Pancreas (tissue), 10 donors: ENCODE data around the gene RALY. TPM values are rescaled to one million over a fixed set of nuclear protein-coding genes. Genes with fewer than 3 reads are reported as not detected.

Source experiments
- ATAC-seq, 4 donors: fragments of 200-7000 bp; cut with Tn5 transposase; one replicate each; pipeline versions ENCODE4 v1.8.0 to v1.9.1; 2020; ENCODE audit warnings: mild to moderate bottlenecking in 4 of 4, moderate library complexity in 4 of 4
- DNase-seq, 6 donors: peaks; one replicate each; pipeline ENCODE4 v3.0.0-alpha.2; 2020
- FAIRE-seq: peaks from 2 replicates; lab custom pipeline; 2012; peaks lifted over from hg19 to GRCh38; lab: Jason Lieb, UNC
- H3K27ac ChIP-seq, 4 donors: fragments of 200-600 bp; sonication (generic); 1 replicate in 3 of 4; 2 replicates in 1 of 4; pipeline versions ENCODE4 v1.5.0 to v1.8.0; 2020
- H3K27me3 ChIP-seq, 4 donors: fragments of 200-600 bp; one replicate each; pipeline ENCODE4 v1.8.0; 2021
- H3K36me3 ChIP-seq, 3 donors: fragments of 200-600 bp; sonication (generic) in 1 of 3; one replicate each; pipeline versions ENCODE4 v1.5.0 to v1.8.0; 2020 to 2021
- H3K4me1 ChIP-seq, 3 donors: fragments of 200-600 bp; one replicate each; pipeline ENCODE4 v1.8.0; 2021
- H3K4me3 ChIP-seq, 4 donors: fragments of 200-600 bp; sonication (generic) in 2 of 4; one replicate each; pipeline versions ENCODE4 v1.5.0 to v1.8.0; 2020 to 2021
- H3K9me3 ChIP-seq, 4 donors: fragments of 200-600 bp; one replicate each; pipeline ENCODE4 v1.8.0; 2021
- WGBS, 2 donors: extraction: QIAGEN DNeasy Blood & Tissue Kit; methylation state at CpG; one replicate each; pipeline ENCODE4 v1.1.7; 2013; 5-methylcytosine and 5-hydroxymethylcytosine counted together
- intact Hi-C, 3 donors: fragments of 100-400 bp; cut with DNase I; formaldehyde crosslinking; loops; one replicate each; pipeline versions ENCODE4 v1.11.1 to v1.14.2; 2022
- polyA plus RNA-seq, 2 donors: library from polyadenylated mRNA; stranded (reverse); fragments of 200-250 nt; gene quantifications; one replicate each; pipeline ENCODE4 v1.2.3, GENCODE V29; 2013
- total RNA-seq, 6 donors: library from RNA; stranded (reverse); fragmentation: NEBNext Ultra II Directional in 4 of 6; extraction: Animal tissue kit (Norgen Biotek cat#: 25700) in 4 of 6; gene quantifications; one replicate each; pipeline versions ENCODE4 v1.2.1 to v1.2.4, GENCODE V29; 2021 to 2023
- TF ChIP-seq, protein P1 (sequence below), 4 donors: fragments of 200-600 bp; sonication (generic) in 3 of 4; IDR thresholded peaks; one replicate each; pipeline versions ENCODE4 v1.5.0 to v1.8.0; 2021; ENCODE audit warnings: antibody characterized with exemption in 4 of 4
- donor health status: healthy with polysubstance abuse.
- donor health status: DM: no; HTN: no; CAD: no; lungs with moderate emphysema.
- donor health status: DM: no; HTN: no; CAD: no.
- donor health status: control.
- donor health status: control.
- donor health status: Bipolar disorder and iron deficiency.
- donor health status: DM: yes; HTN: yes; CAD: no.
- donor health status: DM: no; HTN: no; CAD: no.
- donor health status: DM: no; HTN: no; CAD: no.
- donor health status: DM: yes; HTN: yes; CAD: no.

Gene RALY
- total and polyA plus RNA-seq, 8 donors = 30.0 to 60.4 (median 44.3) TPM

DNA sequence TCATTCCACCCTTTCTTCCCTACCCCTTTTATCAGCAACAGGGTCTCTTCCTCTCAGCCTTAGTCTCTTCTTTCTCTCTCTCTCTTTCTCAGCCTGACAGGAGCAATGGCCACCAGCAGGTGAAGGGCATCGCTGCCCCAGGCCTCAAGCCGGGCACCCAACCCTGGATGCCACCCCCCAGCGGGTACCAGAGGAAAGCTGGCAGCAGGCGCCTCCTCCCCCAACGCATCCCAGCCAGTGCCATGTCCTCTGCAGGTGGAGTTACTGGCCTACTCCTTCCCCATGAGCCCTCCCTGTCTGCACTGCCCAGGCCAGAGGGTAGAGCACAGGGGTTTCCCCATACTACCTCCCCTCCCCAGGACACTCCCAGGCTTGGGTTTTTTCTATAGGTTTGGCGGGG lies 86.1 kb downstream of the RALY start:
- intact Hi-C loops = loop anchor here in 2 of 3 donors (10.0 kb wide), 2 partner anchors 215 to 225 kb away; no protein-coding TSS in a partner anchor
- H3K4me3 ChIP-seq = no peak overlapping the region
- H3K36me3 ChIP-seq = peaks cover 0 to 9% (median 3%) of the 10 kb centered on the region in 3 donors
- H3K27me3 ChIP-seq = no peaks in the 10 kb centered on the region
- FAIRE-seq (no peak), DNase-seq (no peak), ATAC-seq (no peak)
- 96 to 97% methylated on average over 6 of the region's 6 CpGs for WGBS, 2 donors
- TF ChIP-seq, protein P1, sequence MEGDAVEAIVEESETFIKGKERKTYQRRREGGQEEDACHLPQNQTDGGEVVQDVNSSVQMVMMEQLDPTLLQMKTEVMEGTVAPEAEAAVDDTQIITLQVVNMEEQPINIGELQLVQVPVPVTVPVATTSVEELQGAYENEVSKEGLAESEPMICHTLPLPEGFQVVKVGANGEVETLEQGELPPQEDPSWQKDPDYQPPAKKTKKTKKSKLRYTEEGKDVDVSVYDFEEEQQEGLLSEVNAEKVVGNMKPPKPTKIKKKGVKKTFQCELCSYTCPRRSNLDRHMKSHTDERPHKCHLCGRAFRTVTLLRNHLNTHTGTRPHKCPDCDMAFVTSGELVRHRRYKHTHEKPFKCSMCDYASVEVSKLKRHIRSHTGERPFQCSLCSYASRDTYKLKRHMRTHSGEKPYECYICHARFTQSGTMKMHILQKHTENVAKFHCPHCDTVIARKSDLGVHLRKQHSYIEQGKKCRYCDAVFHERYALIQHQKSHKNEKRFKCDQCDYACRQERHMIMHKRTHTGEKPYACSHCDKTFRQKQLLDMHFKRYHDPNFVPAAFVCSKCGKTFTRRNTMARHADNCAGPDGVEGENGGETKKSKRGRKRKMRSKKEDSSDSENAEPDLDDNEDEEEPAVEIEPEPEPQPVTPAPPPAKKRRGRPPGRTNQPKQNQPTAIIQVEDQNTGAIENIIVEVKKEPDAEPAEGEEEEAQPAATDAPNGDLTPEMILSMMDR (IDR thresholded peaks at IDR 0.05) = no peak
- H3K9me3 ChIP-seq = no peaks in the 10 kb centered on the region
- H3K27ac ChIP-seq = no peak overlapping the region
- H3K4me1 ChIP-seq = peaks cover 0 to 8% (median 0%) of the 10 kb centered on the region in 3 donors

DNA sequence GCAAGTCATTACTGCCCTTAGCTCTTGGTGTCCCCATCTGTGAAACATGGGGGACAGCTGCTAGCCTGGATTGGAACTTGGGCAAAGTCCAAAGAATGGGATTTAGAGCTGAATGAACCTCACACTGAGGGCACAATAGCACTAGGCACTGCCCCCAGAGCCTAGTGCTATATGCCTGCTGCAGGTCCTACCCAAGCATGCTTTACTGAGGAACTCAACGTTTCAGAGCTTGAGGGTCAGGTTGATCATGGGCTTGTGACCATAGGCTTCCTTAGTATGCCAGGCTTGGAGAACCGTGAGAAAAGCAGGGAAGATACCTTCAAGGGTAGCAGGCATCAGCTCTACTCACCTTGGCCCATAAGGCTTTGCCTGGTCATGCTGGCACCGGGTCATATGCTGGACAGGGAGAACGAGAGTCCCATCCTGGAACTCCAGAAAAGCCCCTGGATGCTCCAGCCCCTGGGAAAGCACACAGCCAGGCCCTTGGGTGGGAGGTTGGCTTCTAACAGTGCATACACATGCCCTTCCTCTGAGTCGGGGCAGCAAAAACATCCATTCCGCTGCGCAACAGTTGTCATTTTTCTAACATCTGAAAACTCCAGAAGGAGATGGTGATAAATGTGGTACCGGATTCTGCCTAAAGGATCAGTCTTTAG lies 88.6 kb downstream of the RALY start:
- Histone ChIP-seq H3K4me1 (peaks cover 0 to 8% (median 0%) of the 10 kb centered on the region in 3 donors), H3K36me3 (peaks cover 0 to 9% (median 0%) of the 10 kb centered on the region in 3 donors), H3K9me3 (no peaks in the 10 kb centered on the region), H3K27me3 (no peaks in the 10 kb centered on the region), H3K27ac (no peak overlapping the region), H3K4me3 (no peak overlapping the region)
- FAIRE-seq (no peak), DNase-seq (no peak), ATAC-seq (no peak)
- WGBS, 2 donors = 88 to 91% methylated on average over 8 of the region's 8 CpGs
- intact Hi-C loops = no loop called here
- TF ChIP-seq, protein P1 (IDR thresholded peaks at IDR 0.05) = no peak

DNA sequence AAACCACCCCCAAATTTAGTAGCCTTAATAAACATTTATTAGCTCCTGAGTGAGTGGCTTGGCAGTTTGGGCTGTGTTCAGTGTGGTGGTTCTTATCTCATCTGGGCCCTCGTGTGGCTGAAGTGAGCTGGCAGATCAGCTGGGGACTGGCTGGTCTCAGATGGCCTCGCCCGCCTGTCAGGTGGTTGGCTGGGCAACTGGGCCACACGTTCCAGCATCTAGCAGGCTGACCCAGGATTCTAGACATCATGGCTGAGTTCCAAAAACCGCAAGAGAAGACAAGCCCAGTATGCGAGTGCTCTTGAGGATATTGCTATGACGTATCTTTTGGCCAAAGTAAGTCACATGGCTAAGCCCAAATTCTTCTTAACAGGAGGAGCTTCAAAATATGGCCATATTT lies 89.4 kb downstream of the RALY start:
- intact Hi-C loops = no loop called here
- Histone ChIP-seq H3K4me3 (no peak overlapping the region), H3K9me3 (no peaks in the 10 kb centered on the region), H3K27me3 (no peaks in the 10 kb centered on the region), H3K36me3 (peaks cover 0 to 9% (median 0%) of the 10 kb centered on the region in 3 donors), H3K27ac (peak overlapping the region in 1 of 4 donors; percentile 8), H3K4me1 (peaks cover 0 to 8% (median 0%) of the 10 kb centered on the region in 3 donors)
- peak; percentile 86 to 92 (median 87) for ATAC-seq
- TF ChIP-seq, protein P1 (IDR thresholded peaks at IDR 0.05) = no peak
- WGBS, 2 donors = 16 to 21% methylated on average over 7 of the region's 7 CpGs
- no peak for FAIRE-seq
- peak in 5 of 6 donors; percentile 56 to 83 (median 71) for DNase-seq

DNA sequence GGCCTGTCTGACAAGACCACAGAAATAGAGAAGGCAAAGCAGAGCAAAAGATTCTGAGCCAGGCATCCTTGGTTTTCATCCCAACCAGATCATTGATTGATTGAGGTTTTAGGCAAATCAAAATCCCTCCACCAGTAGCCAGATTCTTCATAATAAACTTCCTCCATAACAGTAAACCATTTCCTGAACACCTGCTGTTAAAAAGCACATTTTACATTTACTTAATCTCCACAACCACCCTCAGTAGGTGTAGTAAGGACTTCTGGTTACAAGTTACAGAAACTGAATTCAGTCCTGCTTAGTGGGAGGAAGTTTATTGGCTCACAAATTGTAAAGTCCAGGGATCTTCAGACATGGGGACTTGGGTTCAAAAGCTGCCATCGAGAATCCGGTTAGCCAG lies 90.1 kb downstream of the RALY start:
- Histone ChIP-seq H3K4me3 (no peak overlapping the region), H3K27ac (no peak overlapping the region), H3K27me3 (no peaks in the 10 kb centered on the region), H3K36me3 (peaks cover 0 to 9% (median 0%) of the 10 kb centered on the region in 3 donors), H3K9me3 (no peaks in the 10 kb centered on the region), H3K4me1 (peaks cover 0 to 8% (median 0%) of the 10 kb centered on the region in 3 donors)
- FAIRE-seq (no peak), ATAC-seq (no peak), DNase-seq (no peak)
- intact Hi-C loops = no loop called here
- 91 to 100% methylated on average over 2 of the region's 2 CpGs for WGBS, 2 donors
- TF ChIP-seq, protein P1 (IDR thresholded peaks at IDR 0.05) = no peak
